HG03196 (cell line): ENCODE results near the gene ELF3.
"Not testable (repeated sequence)": the region's sequence is repeated elsewhere in the genome, so short reads cannot be mapped to it uniquely, and the experiment has no call there.

Experiments
- ATAC-seq: cut with Tn5 transposase; IDR thresholded peaks from one replicate; pipeline ENCODE4 v1.9.1; 2021; ENCODE audit not compliant: unreplicated experiment

ELF3 gene

GRCh38 chr1:202010180-202011015, at the start of gene ELF3:
TSS of gene ELF3 (plus strand) at chr1:202010587. CDS start at chr1:202011137, 550 bp downstream.
- peak; percentile 81 for ATAC-seq

- not testable (repeated sequence) for ATAC-seq
Observed at GRCh38 chr1:201962382-201962781, 48.0 kb upstream of the ELF3 start.

- no peak for ATAC-seq
Observed at GRCh38 chr1:201964261-201964660, 46.1 kb upstream of the ELF3 start.

- ATAC-seq = no peak
Observed at GRCh38 chr1:201966171-201966570, 44.2 kb upstream of the ELF3 start.

- no peak for ATAC-seq
Observed at GRCh38 chr1:201968202-201968925, 42.0 kb upstream of the ELF3 start.

GRCh38 chr1:201970334-201971159, 39.8 kb upstream of the ELF3 start:
- no peak for ATAC-seq

- peak; percentile 78 for ATAC-seq
Observed at GRCh38 chr1:201982082-201982622, 28.2 kb upstream of the ELF3 start.

- ATAC-seq = peak; percentile 64
Observed at GRCh38 chr1:201982623-201983379, 27.6 kb upstream of the ELF3 start, which contains the start of gene RNPEP. TSS of gene RNPEP (plus strand) at chr1:201982648. CDS start at chr1:201982667, 19 bp downstream.

GRCh38 chr1:201983380-201983805, 27.0 kb upstream of the ELF3 start:
- ATAC-seq = no peak

GRCh38 chr1:201984446-201984845, 25.9 kb upstream of the ELF3 start:
- ATAC-seq = no peak

- ATAC-seq = no peak
Observed at GRCh38 chr1:201985355-201985754, 25.0 kb upstream of the ELF3 start.

GRCh38 chr1:201988601-201989000, 21.8 kb upstream of the ELF3 start:
- ATAC-seq = no peak

- no peak for ATAC-seq
Observed at GRCh38 chr1:201989354-201990128, 20.8 kb upstream of the ELF3 start.

- no peak for ATAC-seq
Observed at GRCh38 chr1:201990427-201990826, 20.0 kb upstream of the ELF3 start.

GRCh38 chr1:201999625-202000238, 10.7 kb upstream of the ELF3 start:
- ATAC-seq = no peak

- ATAC-seq = no peak
Observed at GRCh38 chr1:202002507-202002906, 7.9 kb upstream of the ELF3 start.

- no peak for ATAC-seq
Observed at GRCh38 chr1:202004711-202005110, 5.7 kb upstream of the ELF3 start.

- ATAC-seq = no peak
Observed at GRCh38 chr1:202005958-202006357, 4.4 kb upstream of the ELF3 start.

GRCh38 chr1:202007304-202007703, 3.1 kb upstream of the ELF3 start:
- no peak for ATAC-seq
